GM23338 (cell line): ENCODE measurements around the gene PRDM10. TPM values are rescaled to one million over a fixed set of nuclear protein-coding genes. Genes with fewer than 3 reads are reported as not detected.

Experiments
- ATAC-seq: fragments of 200-7000 bp; cut with Tn5 transposase; 3 replicates; pipeline ENCODE4 v1.9.1; 2020
- DNase-seq: peaks from one replicate; pipeline ENCODE4 v3.0.0-alpha.2; 2015; ENCODE audit warnings: low spot score
- H2AFZ ChIP-seq: fragments of 200-600 bp; sonication (generic); 2 replicates; pipeline ENCODE4 v1.8.0; 2016; ENCODE audit warnings: antibody characterized with exemption, mild to moderate bottlenecking, moderate library complexity
- H3F3A ChIP-seq: fragments of 200-600 bp; sonication (generic); replicated peaks from 2 replicates; pipeline ENCODE4 v1.8.0; 2017; ENCODE audit warnings: antibody characterized with exemption, mixed run types, low read depth
- H3K27ac ChIP-seq: fragments of 200-600 bp; sonication (generic); 2 replicates; pipeline ENCODE4 v1.6.1; 2016; ENCODE audit warnings: low read depth
- H3K27me3 ChIP-seq: fragments of 200-600 bp; sonication (generic); 2 replicates; pipeline ENCODE4 v1.8.0; 2016; ENCODE audit warnings: mild to moderate bottlenecking, mixed run types, moderate library complexity; ENCODE audit not compliant: insufficient read depth
- H3K36me3 ChIP-seq: fragments of 200-600 bp; sonication (generic); 2 replicates; pipeline ENCODE4 v1.8.0; 2016; ENCODE audit warnings: mild to moderate bottlenecking; ENCODE audit not compliant: insufficient read depth
- H3K4me1 ChIP-seq: fragments of 200-600 bp; sonication (generic); 2 replicates; pipeline ENCODE4 v1.8.0; 2016; ENCODE audit warnings: mild to moderate bottlenecking, moderate library complexity; ENCODE audit not compliant: insufficient read depth
- H3K4me2 ChIP-seq: fragments of 200-600 bp; sonication (generic); 2 replicates; pipeline ENCODE4 v1.7.1; 2017; ENCODE audit warnings: mixed run types
- H3K4me3 ChIP-seq: fragments of 200-600 bp; sonication (generic); 2 replicates; pipeline ENCODE4 v1.6.1; 2016; ENCODE audit warnings: mixed run types
- H3K79me2 ChIP-seq: fragments of 200-600 bp; sonication (generic); replicated peaks from 2 replicates; pipeline ENCODE4 v1.8.0; 2017; ENCODE audit warnings: mild to moderate bottlenecking; ENCODE audit not compliant: insufficient read depth
- H3K9me2 ChIP-seq: fragments of 200-600 bp; sonication (generic); 2 replicates; pipeline ENCODE4 v1.8.0; 2017; ENCODE audit not compliant: insufficient read depth
- H4K20me1 ChIP-seq: fragments of 200-600 bp; sonication (generic); replicated peaks from 2 replicates; pipeline ENCODE4 v1.8.0; 2017; ENCODE audit warnings: mild to moderate bottlenecking; ENCODE audit not compliant: insufficient read depth
- H3K27ac Mint-ChIP-seq: 2 replicates; pipeline ENCODE4 v1.8.0; 2020; ENCODE audit warnings: inconsistent platforms, mild to moderate bottlenecking, moderate library complexity, mixed read lengths
- H3K27me3 Mint-ChIP-seq: 3 replicates; pipeline ENCODE4 v1.8.0; 2022; ENCODE audit warnings: low read depth, mild to moderate bottlenecking, moderate library complexity, mixed read lengths, inconsistent platforms; ENCODE audit not compliant: insufficient read depth, poor library complexity
- H3K36me3 Mint-ChIP-seq: 3 replicates; pipeline ENCODE4 v1.8.0; 2021; ENCODE audit warnings: low read depth, mild to moderate bottlenecking, inconsistent platforms, moderate library complexity, mixed read lengths
- H3K4me1 Mint-ChIP-seq: 3 replicates; pipeline ENCODE4 v1.8.0; 2020; ENCODE audit warnings: mild to moderate bottlenecking, inconsistent platforms, mixed read lengths
- H3K4me3 Mint-ChIP-seq: 3 replicates; pipeline ENCODE4 v1.8.0; 2021; ENCODE audit warnings: moderate library complexity, mild to moderate bottlenecking, inconsistent platforms, mixed read lengths
- H3K9me3 Mint-ChIP-seq: 3 replicates; pipeline ENCODE4 v1.8.0; 2020; ENCODE audit warnings: moderate library complexity, mild to moderate bottlenecking, inconsistent platforms, mixed read lengths
- CREB1 ChIP-seq: fragments of 250-450 bp; sonication (Bioruptor Pico); IDR thresholded peaks from 2 replicates; pipeline ENCODE4 v1.5.0; 2020; ENCODE audit warnings: low read depth, mild to moderate bottlenecking, moderate library complexity
- CTCF ChIP-seq, 2 experiments: fragments of 200-600 bp in 1 of 2; sonication (generic) in 1 of 2; conservative IDR thresholded peaks; 2 replicates each; pipeline versions ENCODE4 v1.5.1 to v1.6.1; 2016 to 2017; ENCODE audit warnings: antibody characterized with exemption in 2 of 2, low read depth in 2 of 2, mild to moderate bottlenecking in 2 of 2, moderate library complexity in 1 of 2
- EZH2 ChIP-seq: fragments of 200-600 bp; sonication (generic); IDR thresholded peaks from one replicate; pipeline ENCODE4 v1.8.0; 2017; ENCODE audit warnings: antibody characterized with exemption, mild to moderate bottlenecking, low read depth; ENCODE audit not compliant: unreplicated experiment
- REST ChIP-seq: IDR thresholded peaks from one replicate; pipeline ENCODE4 v1.6.1; 2018; ENCODE audit warnings: antibody characterized with exemption; ENCODE audit not compliant: unreplicated experiment
- STAT1 ChIP-seq: IDR thresholded peaks from one replicate; pipeline ENCODE4 v1.6.1; 2016; ENCODE audit warnings: antibody characterized with exemption; ENCODE audit not compliant: unreplicated experiment
- ZNF331 ChIP-seq: fragments of 250-450 bp; sonication (Bioruptor Pico); IDR thresholded peaks from 2 replicates; pipeline ENCODE4 v1.5.0; 2020; ENCODE audit warnings: low read depth, mild to moderate bottlenecking, moderate library complexity
- ZNF462 ChIP-seq: fragments of 250-450 bp; sonication (Bioruptor Pico); IDR thresholded peaks from 2 replicates; pipeline ENCODE4 v1.5.0; 2020; ENCODE audit warnings: mild to moderate bottlenecking, moderate library complexity
- polyA plus RNA-seq: library from polyadenylated mRNA; unstranded; fragments of >200 nt; fragmentation: Nextera tagmentation; extraction: Ambion mirVana; gene quantifications from 2 replicates; pipeline ENCODE4 v1.2.1, GENCODE V29; 2016
- total RNA-seq: library from RNA; depleted of rRNA; stranded (reverse); fragments of >200 nt; shearing (Covaris generic); gene quantifications from 2 replicates; pipeline ENCODE4 v1.2.3, GENCODE V29; 2014

PRDM10 gene
- total and polyA plus RNA-seq, 2 experiments from 2014 or later, result 5.2 to 14.9 TPM

- no peaks in the 10 kb centered on the region for H3K9me3 Mint-ChIP-seq
- Histone ChIP-seq H3K4me3 (no peak overlapping the region), H3K9me2 (no peaks in the 10 kb centered on the region), H3K27me3 (no peaks in the 10 kb centered on the region), H2AFZ (no peak overlapping the region), H3F3A (no peaks in the 10 kb centered on the region), H3K36me3 (no peaks in the 10 kb centered on the region), H3K4me2 (no peak overlapping the region), H3K27ac (no peak overlapping the region), H3K79me2 (0 out of 2 replicates have a peak, but pooled peaks cover 6% of the 10 kb centered on the region), H3K4me1 (no peaks in the 10 kb centered on the region), H4K20me1 (peaks cover 5% of the 10 kb centered on the region)
- DNase-seq, result no peak
- no peak overlapping the region for H3K27ac Mint-ChIP-seq
- no peaks in the 10 kb centered on the region for H3K27me3 Mint-ChIP-seq
- TF ChIP-seq CTCF (conservative IDR thresholded peaks at IDR 0.05; ENCODE audit: low read depth in 2 of 2), result no peak
- no peak for TF ChIP-seq EZH2
- no peak for ATAC-seq
- no peak overlapping the region for H3K4me3 Mint-ChIP-seq
- no peaks in the 10 kb centered on the region for H3K4me1 Mint-ChIP-seq
- H3K36me3 Mint-ChIP-seq, result peaks cover 21% of the 10 kb centered on the region; the same call in 2 of the 3 replicates
Measured at GRCh38 chr11:129959687-129960086, 42.9 kb downstream of the PRDM10 start.

GRCh38 chr11:129955282-129955681 is 47.4 kb downstream of the PRDM10 start:
- Histone ChIP-seq H3K4me1 (no peaks in the 10 kb centered on the region), H3K9me2 (no peaks in the 10 kb centered on the region), H2AFZ (no peak overlapping the region), H3K36me3 (no peaks in the 10 kb centered on the region), H3K27ac (no peak overlapping the region), H3K79me2 (no peaks in the 10 kb centered on the region), H3F3A (no peaks in the 10 kb centered on the region), H3K27me3 (no peaks in the 10 kb centered on the region), H4K20me1 (peaks cover 5% of the 10 kb centered on the region; the same call in 1 of the 2 replicates), H3K4me2 (no peak overlapping the region), H3K4me3 (no peak overlapping the region)
- ATAC-seq, result no peak
- peaks cover 7% of the 10 kb centered on the region; the same call in 2 of the 3 replicates for H3K4me1 Mint-ChIP-seq
- no peak overlapping the region for H3K4me3 Mint-ChIP-seq
- H3K36me3 Mint-ChIP-seq, result peaks cover 23% of the 10 kb centered on the region; the same call in 2 of the 3 replicates
- DNase-seq, result no peak
- H3K9me3 Mint-ChIP-seq, result no peaks in the 10 kb centered on the region
- H3K27ac Mint-ChIP-seq, result no peak overlapping the region
- no peaks in the 10 kb centered on the region for H3K27me3 Mint-ChIP-seq
- TF ChIP-seq REST, result no peak
- TF ChIP-seq ZNF331 (CRISPR knock-in tag), result no peak
- TF ChIP-seq STAT1, result no peak
- TF ChIP-seq ZNF462, result no peak
- no peak for TF ChIP-seq CTCF (conservative IDR thresholded peaks at IDR 0.05; ENCODE audit: low read depth in 2 of 2)
- no peak for TF ChIP-seq CREB1 (CRISPR knock-in tag)
